DMS114 treated with DMSO at 0.1 percent for 48 hours (cell line): Measurements from ENCODE around the gene SLC5A9.
"Not testable (repeated sequence)": the region's sequence is repeated elsewhere in the genome, so short reads cannot be mapped to it uniquely, and the experiment has no call there.

Experiments used
- DNase-seq: peaks from one replicate; lab custom pipeline; 2025; ENCODE audit not compliant: unreplicated experiment; lab: John Stamatoyannopoulos, UW

The SLC5A9 gene

GRCh38 chr1:48213462-48213861, 9.1 kb upstream of the SLC5A9 start:
- DNase-seq, result not testable (repeated sequence)

- DNase-seq, result not testable (repeated sequence)
Measured at GRCh38 chr1:48214366-48214765, 8.2 kb upstream of the SLC5A9 start.

GRCh38 chr1:48214820-48215219, 7.7 kb upstream of the SLC5A9 start:
- no peak for DNase-seq

GRCh38 chr1:48215222-48215621, 7.3 kb upstream of the SLC5A9 start:
- no peak for DNase-seq

- no peak for DNase-seq
Measured at GRCh38 chr1:48215889-48216288, 6.6 kb upstream of the SLC5A9 start.

GRCh38 chr1:48216313-48216712, 6.2 kb upstream of the SLC5A9 start:
- no peak for DNase-seq

GRCh38 chr1:48216941-48217340, 5.6 kb upstream of the SLC5A9 start:
- no peak for DNase-seq

- DNase-seq, result no peak
Measured at GRCh38 chr1:48217856-48218255, 4.7 kb upstream of the SLC5A9 start.

- DNase-seq, result no peak
Measured at GRCh38 chr1:48219803-48220202, 2.7 kb upstream of the SLC5A9 start.

GRCh38 chr1:48221122-48221521, 1.4 kb upstream of the SLC5A9 start:
- no peak for DNase-seq

GRCh38 chr1:48221657-48222056, 859 bp upstream of the SLC5A9 start:
- DNase-seq, result no peak

GRCh38 chr1:48223366-48224240, 1.1 kb downstream of the SLC5A9 start:
- DNase-seq, result no peak

- DNase-seq, result no peak
Measured at GRCh38 chr1:48224791-48225190, 2.3 kb downstream of the SLC5A9 start.

- DNase-seq, result no peak
Measured at GRCh38 chr1:48225579-48225978, 3.1 kb downstream of the SLC5A9 start.

- no peak for DNase-seq
Measured at GRCh38 chr1:48227165-48228013, 4.9 kb downstream of the SLC5A9 start.

GRCh38 chr1:48228156-48228555, 5.6 kb downstream of the SLC5A9 start:
- DNase-seq, result no peak

GRCh38 chr1:48229317-48229716, 6.8 kb downstream of the SLC5A9 start:
- no peak for DNase-seq

- DNase-seq, result no peak
Measured at GRCh38 chr1:48230236-48230635, 7.7 kb downstream of the SLC5A9 start.

- no peak for DNase-seq
Measured at GRCh38 chr1:48232722-48233121, 10.2 kb downstream of the SLC5A9 start.

- no peak for DNase-seq
Measured at GRCh38 chr1:48233666-48234485, 11.4 kb downstream of the SLC5A9 start.

GRCh38 chr1:48235652-48236051, 13.1 kb downstream of the SLC5A9 start:
- DNase-seq, result no peak
